Endothelial cell of umbilical vein (primary cell): Measurements from ENCODE around the gene TMEM167B. TPM values are rescaled to one million over a fixed set of nuclear protein-coding genes. Genes with fewer than 3 reads are reported as not detected.

ENCODE experiments used
- BruUV-seq: library from RNA; stranded (reverse); fragments of 400-500 nt; replicated peaks from 2 replicates; lab custom pipeline; 2021; lab: Mats Ljungman, UMichigan
- CTCF ChIA-PET: fragments of 300-600, 350-600 bp; sonication (Branson Sonifier 250); formaldehyde crosslinking; loops from one replicate; lab custom pipeline; 2021; ENCODE audit warnings: antibody characterized with exemption, inconsistent platforms; lab: Charles Lee
- POLR2A ChIA-PET: fragments of 300-600, 350-600 bp; sonication (Branson Sonifier 250); formaldehyde crosslinking; loops from one replicate; lab custom pipeline; 2021; ENCODE audit warnings: antibody characterized with exemption, inconsistent platforms; lab: Charles Lee
- DNase-seq: peaks from one replicate; pipeline ENCODE4 v3.0.0-alpha.2; 2011; ENCODE audit warnings: low read depth, low spot score
- FAIRE-seq: peaks from 2 replicates; lab custom pipeline; 2011; peaks lifted over from hg19 to GRCh38; lab: Jason Lieb, UNC
- H2AFZ ChIP-seq: 2 replicates; pipeline ENCODE4 v1.6.0; 2012; ENCODE audit warnings: low read depth, low read length, control low read depth, inconsistent platforms
- H3K27ac ChIP-seq: 2 replicates; pipeline ENCODE4 v1.5.1; 2011; ENCODE audit warnings: low read depth, mild to moderate bottlenecking, control low read depth, low read length, moderate library complexity; ENCODE audit not compliant: insufficient read depth
- H3K27me3 ChIP-seq, 2 experiments: 2 replicates each; pipeline versions ENCODE4 v1.6.0 to v1.6.1; 2011; ENCODE audit warnings: low read length in 2 of 2, mixed read lengths in 1 of 2; ENCODE audit not compliant: control insufficient read depth in 2 of 2, insufficient read depth in 2 of 2
- H3K36me3 ChIP-seq, 2 experiments: 2 replicates in 1 of 2; 3 replicates in 1 of 2; pipeline ENCODE4 v1.5.1; 2011; ENCODE audit warnings: low read length in 2 of 2, mild to moderate bottlenecking in 1 of 2, moderate library complexity in 1 of 2; ENCODE audit not compliant: control insufficient read depth in 2 of 2, insufficient read depth in 2 of 2; ENCODE audit errors: extremely low read depth in 1 of 2
- H3K4me1 ChIP-seq: 3 replicates; pipeline ENCODE4 v1.5.1; 2011; ENCODE audit warnings: mild to moderate bottlenecking, low read length; ENCODE audit not compliant: control insufficient read depth, insufficient read depth; ENCODE audit errors: extremely low read depth
- H3K4me2 ChIP-seq: 2 replicates; pipeline ENCODE4 v1.6.1; 2011; ENCODE audit warnings: low read length, control low read depth, mixed read lengths; ENCODE audit not compliant: insufficient read depth
- H3K4me3 ChIP-seq, 3 experiments: fragments of 200-600 bp in 1 of 3; sonication (generic), shearing (Covaris generic) in 1 of 3; replicated peaks in 1 of 3; 2 replicates each; pipeline ENCODE4 v1.5.1; 2011 to 2016; ENCODE audit warnings: control low read depth in 3 of 3, low read length in 3 of 3, mild to moderate bottlenecking in 2 of 3, inconsistent platforms in 1 of 3, low read depth in 1 of 3, moderate library complexity in 1 of 3; ENCODE audit not compliant: insufficient read depth in 1 of 3
- H3K79me2 ChIP-seq: 2 replicates; pipeline ENCODE4 v1.6.0; 2012; ENCODE audit warnings: low read length, inconsistent platforms; ENCODE audit not compliant: control insufficient read depth, insufficient read depth
- H3K9ac ChIP-seq: replicated peaks from 2 replicates; pipeline ENCODE3; 2011; ENCODE audit warnings: low read length, control low read depth; ENCODE audit not compliant: insufficient read depth; ENCODE audit errors: extremely low read depth
- H3K9me1 ChIP-seq: replicated peaks from 3 replicates; pipeline ENCODE4 v1.6.0; 2011; ENCODE audit warnings: mild to moderate bottlenecking, low read length; ENCODE audit not compliant: control insufficient read depth, insufficient read depth; ENCODE audit errors: extremely low read depth
- H3K9me3 ChIP-seq: replicated peaks from 2 replicates; pipeline ENCODE4 v1.5.1; 2012; ENCODE audit warnings: low read length, inconsistent platforms; ENCODE audit not compliant: control insufficient read depth, insufficient read depth
- H4K20me1 ChIP-seq: replicated peaks from 2 replicates; pipeline ENCODE3; 2011; ENCODE audit warnings: mild to moderate bottlenecking, low read length; ENCODE audit not compliant: control insufficient read depth, insufficient read depth; ENCODE audit errors: extremely low read depth
- EZH2 ChIP-seq: IDR thresholded peaks from 2 replicates; pipeline ENCODE4 v1.6.1; 2012; ENCODE audit warnings: borderline replicate concordance, low read depth, mild to moderate bottlenecking, moderate library complexity, low read length, inconsistent platforms; ENCODE audit not compliant: severe bottlenecking
- FOS ChIP-seq: IDR thresholded peaks from 2 replicates; pipeline ENCODE4 v1.6.1; 2011; ENCODE audit warnings: mild to moderate bottlenecking, low read length, moderate library complexity, borderline replicate concordance; ENCODE audit not compliant: insufficient read depth
- GATA2 ChIP-seq: IDR thresholded peaks from 2 replicates; pipeline ENCODE4 v1.7.0; 2011; ENCODE audit warnings: low read depth, mild to moderate bottlenecking, moderate library complexity, mixed read lengths, low read length; ENCODE audit not compliant: insufficient read length, insufficient read depth
- JUN ChIP-seq: IDR thresholded peaks from 2 replicates; pipeline ENCODE4 v1.6.1; 2011; ENCODE audit warnings: borderline replicate concordance, low read depth; ENCODE audit not compliant: insufficient read length, insufficient read depth
- MYC ChIP-seq: IDR thresholded peaks from one replicate; pipeline ENCODE4 v1.6.1; 2011; ENCODE audit warnings: mild to moderate bottlenecking, low read depth, low read length
- POLR2A ChIP-seq: IDR thresholded peaks from 2 replicates; pipeline ENCODE4 v1.6.1; 2012; ENCODE audit warnings: low read depth, mild to moderate bottlenecking, control low read depth, low read length
- POLR2AphosphoS5 ChIP-seq: IDR thresholded peaks from 2 replicates; pipeline ENCODE4 v1.6.1; 2012; ENCODE audit warnings: low read depth, mild to moderate bottlenecking, control low read depth, low read length, moderate library complexity; ENCODE audit not compliant: insufficient read depth
- dilution Hi-C: fragments of 300-500 bp; cut with MboI; formaldehyde crosslinking; loops from one replicate; pipeline ENCODE4 v1.15.0; 2019; ENCODE audit warnings: low sequenced_read_pairs; ENCODE audit not compliant: extremely low pct_ligation_motif_present
- intact Hi-C: fragments of 100-400 bp; cut with micrococcal nuclease; formaldehyde crosslinking; loops from one replicate; pipeline ENCODE4 v1.10.0; 2022
- polyA plus RNA-seq, 4 experiments: library from polyadenylated mRNA; depleted of rRNA in 3 of 4; stranded (reverse) in 3 of 4; unstranded in 1 of 4; fragments of >200 nt; gene quantifications; 2 replicates each; pipeline versions ENCODE4 v1.2.1 to v1.2.3, GENCODE V29; 2011 to 2012; ENCODE audit warnings: missing spikeins in 1 of 4
- total RNA-seq: library from RNA; stranded (reverse); gene quantifications from 2 replicates; pipeline ENCODE4 v1.2.3, GENCODE V29; 2021
- TF ChIP-seq, protein P1 (sequence below): IDR thresholded peaks from 2 replicates; pipeline ENCODE4 v1.6.1; 2011; ENCODE audit not compliant: insufficient read depth, insufficient read length
- TF ChIP-seq, protein P2 (sequence below), 2 donors: IDR thresholded peaks; 1 replicate in 1 of 2; 2 replicates in 1 of 2; pipeline ENCODE4 v1.5.1; 2011; ENCODE audit warnings: low read length in 2 of 2, mild to moderate bottlenecking in 2 of 2, moderate library complexity in 2 of 2, control low read depth in 1 of 2, inconsistent platforms in 1 of 2, low read depth in 1 of 2; ENCODE audit not compliant: insufficient read depth in 1 of 2; ENCODE audit errors: extremely low read depth in 1 of 2

The TMEM167B gene
- total and polyA plus RNA-seq, 2 donors (not counting 3 experiments of a cell fraction or from before 2014, with no cell fraction given), result 6.7 to 21.1 TPM

DNA sequence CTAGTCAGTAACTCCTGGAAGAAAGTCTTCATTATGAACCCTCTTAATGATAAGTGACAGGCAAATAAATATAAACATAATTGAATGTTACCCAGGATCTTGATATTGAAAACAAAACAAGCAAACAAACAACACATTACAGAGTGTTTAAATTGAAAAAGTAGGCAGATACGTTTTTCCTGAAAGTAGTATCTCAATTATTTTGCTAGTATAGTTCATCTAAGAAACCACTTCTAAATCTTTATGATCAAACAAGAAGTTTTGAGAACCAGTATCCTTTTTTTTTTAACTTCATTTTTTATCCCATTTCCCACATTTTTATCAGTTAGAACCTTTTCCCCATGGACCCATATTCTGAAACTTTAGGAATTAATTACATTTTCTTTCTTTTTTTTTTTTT lies 45.0 kb upstream of the TMEM167B start:
- H3K9me3 ChIP-seq, result no peaks in the 10 kb centered on the region
- dilution Hi-C loops (no loop called here), intact Hi-C loops (no loop called here)
- peaks cover 3% of the 10 kb centered on the region for H3K79me2 ChIP-seq
- H3K4me1 ChIP-seq, result peaks cover 4% of the 10 kb centered on the region
- H4K20me1 ChIP-seq, result no peaks in the 10 kb centered on the region
- ChIA-PET CTCF (interaction anchor here (1.1 kb wide), 1 partner anchor 17 kb away, joined by 3 read pairs; no protein-coding TSS in a partner anchor), POLR2A (interaction anchor here (0.6 kb wide), 1 partner anchor 56 kb away, joined by 3 read pairs; no protein-coding TSS in a partner anchor)
- no peaks in the 10 kb centered on the region for H3K27me3 ChIP-seq
- H3K4me2 ChIP-seq, result no peak overlapping the region
- DNase-seq (no peak), FAIRE-seq (no peak)
- H3K27ac ChIP-seq, result no peak overlapping the region
- no peaks in the 10 kb centered on the region for H3K9me1 ChIP-seq
- BruUV-seq, result no TSS peak
- no peak overlapping the region for H3K9ac ChIP-seq
- no peak for TF ChIP-seq GATA2
- TF ChIP-seq POLR2AphosphoS5, result no peak
- TF ChIP-seq, protein P1, sequence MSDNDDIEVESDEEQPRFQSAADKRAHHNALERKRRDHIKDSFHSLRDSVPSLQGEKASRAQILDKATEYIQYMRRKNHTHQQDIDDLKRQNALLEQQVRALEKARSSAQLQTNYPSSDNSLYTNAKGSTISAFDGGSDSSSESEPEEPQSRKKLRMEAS, result no peak
- TF ChIP-seq POLR2A, result no peak
- no peak for TF ChIP-seq FOS
- TF ChIP-seq MYC, result no peak
- TF ChIP-seq EZH2, result no peak
- TF ChIP-seq, protein P2, sequence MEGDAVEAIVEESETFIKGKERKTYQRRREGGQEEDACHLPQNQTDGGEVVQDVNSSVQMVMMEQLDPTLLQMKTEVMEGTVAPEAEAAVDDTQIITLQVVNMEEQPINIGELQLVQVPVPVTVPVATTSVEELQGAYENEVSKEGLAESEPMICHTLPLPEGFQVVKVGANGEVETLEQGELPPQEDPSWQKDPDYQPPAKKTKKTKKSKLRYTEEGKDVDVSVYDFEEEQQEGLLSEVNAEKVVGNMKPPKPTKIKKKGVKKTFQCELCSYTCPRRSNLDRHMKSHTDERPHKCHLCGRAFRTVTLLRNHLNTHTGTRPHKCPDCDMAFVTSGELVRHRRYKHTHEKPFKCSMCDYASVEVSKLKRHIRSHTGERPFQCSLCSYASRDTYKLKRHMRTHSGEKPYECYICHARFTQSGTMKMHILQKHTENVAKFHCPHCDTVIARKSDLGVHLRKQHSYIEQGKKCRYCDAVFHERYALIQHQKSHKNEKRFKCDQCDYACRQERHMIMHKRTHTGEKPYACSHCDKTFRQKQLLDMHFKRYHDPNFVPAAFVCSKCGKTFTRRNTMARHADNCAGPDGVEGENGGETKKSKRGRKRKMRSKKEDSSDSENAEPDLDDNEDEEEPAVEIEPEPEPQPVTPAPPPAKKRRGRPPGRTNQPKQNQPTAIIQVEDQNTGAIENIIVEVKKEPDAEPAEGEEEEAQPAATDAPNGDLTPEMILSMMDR (IDR thresholded peaks at IDR 0.05; ENCODE audit: extremely low read depth in 1 of 2, insufficient read depth in 1 of 2, low read depth in 1 of 2, low read length in 2 of 2), result no peak
- TF ChIP-seq JUN, result no peak
- no peak overlapping the region for H3K4me3 ChIP-seq
- no peak overlapping the region for H2AFZ ChIP-seq
- no peaks in the 10 kb centered on the region for H3K36me3 ChIP-seq
